Gastrocnemius medialis (tissue), 4 donors: ENCODE data around the gene AHNAK2. TPM values are rescaled to one million over a fixed set of nuclear protein-coding genes. Genes with fewer than 3 reads are reported as not detected.

ENCODE experiments used
- ATAC-seq, 2 donors: fragments of 150-250 bp; one replicate each; pipeline ENCODE4 v1.9.1; 2016
- DNase-seq, 2 donors: peaks; one replicate each; pipeline ENCODE4 v3.0.0-alpha.2; 2019
- H3K27ac ChIP-seq, 4 donors: fragments of 200-600 bp; sonication (generic); 1 replicate in 1 of 4; 2 replicates in 3 of 4; pipeline ENCODE4 v1.5.1; 2016 to 2018; ENCODE audit warnings: mild to moderate bottlenecking in 2 of 4, moderate library complexity in 1 of 4
- H3K27me3 ChIP-seq, 3 donors: fragments of 200-600 bp; sonication (generic) in 2 of 3; 1 replicate in 1 of 3; 2 replicates in 2 of 3; pipeline versions ENCODE4 v1.5.1 to v1.6.0; 2016 to 2019; ENCODE audit warnings: mild to moderate bottlenecking in 1 of 3, moderate library complexity in 1 of 3
- H3K36me3 ChIP-seq, 2 donors: fragments of 200-600 bp; sonication (generic) in 1 of 2; one replicate each; pipeline ENCODE4 v1.5.1; 2017 to 2018
- H3K4me1 ChIP-seq, 2 donors: fragments of 200-600 bp; sonication (generic) in 1 of 2; one replicate each; pipeline ENCODE4 v1.5.1; 2016 to 2017; ENCODE audit warnings: mild to moderate bottlenecking in 2 of 2
- H3K4me3 ChIP-seq, 4 donors: fragments of 200-600 bp; sonication (generic) in 3 of 4; 1 replicate in 1 of 4; 2 replicates in 3 of 4; pipeline ENCODE4 v1.5.1; 2016 to 2019; ENCODE audit warnings: mild to moderate bottlenecking in 2 of 4
- H3K9me3 ChIP-seq, 3 donors: fragments of 200-600 bp; sonication (generic) in 2 of 3; 1 replicate in 1 of 3; 2 replicates in 2 of 3; pipeline ENCODE4 v1.5.1; 2016 to 2019
- CTCF ChIP-seq, 5 experiments: fragments of 450-650 bp in 3 of 5; fragments of 200-600 bp in 2 of 5; sonication (generic) in 2 of 5; IDR thresholded peaks in 4 of 5; conservative IDR thresholded peaks in 1 of 5; 1 replicate in 4 of 5; 2 replicates in 1 of 5; pipeline ENCODE4 v1.5.1; 2016 to 2019; ENCODE audit warnings: antibody characterized with exemption in 5 of 5, mild to moderate bottlenecking in 3 of 5, moderate library complexity in 3 of 5
- POLR2A ChIP-seq, 2 donors: fragments of 450-650 bp; IDR thresholded peaks; one replicate each; pipeline ENCODE4 v1.6.1; 2017; ENCODE audit warnings: antibody characterized with exemption in 2 of 2, mild to moderate bottlenecking in 2 of 2, moderate library complexity in 2 of 2
- in situ Hi-C, 4 donors: fragments of 200-750 bp; cut with MboI; loops; one replicate each; pipeline versions ENCODE4 v1.15.0 to v1.8.0; 2017; ENCODE audit warnings: low sequenced_read_pairs in 4 of 4
- intact Hi-C: fragments of 100-400 bp; cut with DNase I; formaldehyde crosslinking; loops from one replicate; pipeline ENCODE4 v1.15.1; 2023; ENCODE audit warnings: low total_unique reads
- total RNA-seq, 4 donors: library from RNA; depleted of rRNA; stranded (reverse); fragments of >200 nt; gene quantifications; one replicate each; pipeline versions ENCODE4 v1.1.0 to v1.2.3, GENCODE V29; 2016

The AHNAK2 gene
- total RNA-seq, 4 donors from 2014 or later, result 2.0 to 8.6 (median 3.4) TPM

DNA sequence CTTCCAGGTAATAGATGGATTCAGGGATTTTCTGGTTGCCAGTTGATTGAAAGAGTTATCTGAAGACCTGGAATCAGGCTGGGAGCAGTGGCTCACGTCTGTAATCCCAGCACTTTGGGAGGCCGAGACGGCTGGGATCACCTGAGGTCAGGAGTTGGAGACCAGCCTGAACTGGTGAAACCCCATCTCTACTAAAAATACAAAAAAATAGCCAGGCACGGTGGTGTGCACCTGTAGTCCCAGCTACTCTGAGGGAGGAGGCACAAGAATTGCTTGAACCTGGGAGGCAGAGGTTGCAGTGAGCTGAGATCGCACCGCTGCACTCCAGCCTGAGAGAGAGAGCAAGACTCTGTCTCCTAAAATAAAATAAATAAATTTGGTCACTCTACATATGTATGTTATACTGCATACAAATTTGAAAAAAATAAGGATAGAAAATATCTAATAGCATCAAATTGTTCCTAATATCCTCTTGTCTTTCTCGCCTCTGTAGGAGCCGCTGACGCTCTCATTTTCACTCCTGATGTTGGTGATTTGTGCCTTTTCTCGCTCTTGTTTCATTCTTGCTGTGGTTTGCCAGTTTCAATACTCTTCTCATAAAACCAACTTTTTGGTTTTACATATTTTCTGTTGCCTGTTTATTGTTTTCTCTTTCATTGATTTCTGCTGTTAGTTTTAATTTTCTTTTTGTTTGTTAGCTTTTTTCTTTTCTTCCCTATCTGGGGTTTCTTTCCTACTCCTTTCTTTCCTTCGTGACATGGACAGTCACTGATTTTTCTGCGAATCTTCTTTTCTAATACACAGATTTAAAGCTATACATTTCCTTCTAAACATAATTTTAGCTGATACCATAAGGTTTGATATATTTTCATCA is 77.3 kb downstream of the AHNAK2 start:
- no peak for ATAC-seq
- TF ChIP-seq POLR2A (IDR thresholded peaks at IDR 0.05), result no peak
- no peak for TF ChIP-seq CTCF (IDR thresholded peaks at IDR 0.05 in 4 of 5, conservative IDR thresholded peaks at IDR 0.05 in 1 of 5)
- H3K27me3 ChIP-seq, result no peaks in the 10 kb centered on the region
- DNase-seq, result no peak
- in situ Hi-C loops (no loop called here), intact Hi-C loops (no loop called here)
- no peak overlapping the region for H3K4me3 ChIP-seq
- no peaks in the 10 kb centered on the region for H3K9me3 ChIP-seq
- no peaks in the 10 kb centered on the region for H3K36me3 ChIP-seq
- no peaks in the 10 kb centered on the region for H3K4me1 ChIP-seq
- no peak overlapping the region for H3K27ac ChIP-seq

DNA sequence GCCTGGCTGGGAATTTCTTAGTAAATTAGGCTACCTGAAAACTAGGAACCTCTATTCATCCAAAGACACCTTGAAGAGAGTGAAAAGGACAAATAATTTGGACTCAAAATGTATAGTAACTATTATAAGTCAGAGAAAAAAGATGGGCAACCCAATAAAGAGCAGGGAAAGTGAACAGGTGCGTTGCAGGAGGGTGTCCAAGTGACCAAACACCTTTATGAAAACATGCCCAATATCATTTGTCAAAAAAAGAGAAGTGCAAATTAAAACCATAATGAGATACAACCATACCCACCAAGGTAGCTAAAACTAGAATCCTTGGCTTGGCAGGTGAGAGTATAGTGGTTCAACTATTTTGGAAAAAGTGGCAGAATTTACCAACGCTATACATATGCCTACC is 78.4 kb downstream of the AHNAK2 start:
- Histone ChIP-seq H3K27ac (no peak overlapping the region), H3K27me3 (no peaks in the 10 kb centered on the region), H3K9me3 (no peaks in the 10 kb centered on the region), H3K36me3 (no peaks in the 10 kb centered on the region), H3K4me1 (no peaks in the 10 kb centered on the region), H3K4me3 (no peak overlapping the region)
- no peak for TF ChIP-seq CTCF (IDR thresholded peaks at IDR 0.05 in 4 of 5, conservative IDR thresholded peaks at IDR 0.05 in 1 of 5)
- no peak for TF ChIP-seq POLR2A (IDR thresholded peaks at IDR 0.05)
- no peak for DNase-seq
- no peak for ATAC-seq
- in situ Hi-C loops, result no loop called here
- intact Hi-C loops, result no loop called here

DNA sequence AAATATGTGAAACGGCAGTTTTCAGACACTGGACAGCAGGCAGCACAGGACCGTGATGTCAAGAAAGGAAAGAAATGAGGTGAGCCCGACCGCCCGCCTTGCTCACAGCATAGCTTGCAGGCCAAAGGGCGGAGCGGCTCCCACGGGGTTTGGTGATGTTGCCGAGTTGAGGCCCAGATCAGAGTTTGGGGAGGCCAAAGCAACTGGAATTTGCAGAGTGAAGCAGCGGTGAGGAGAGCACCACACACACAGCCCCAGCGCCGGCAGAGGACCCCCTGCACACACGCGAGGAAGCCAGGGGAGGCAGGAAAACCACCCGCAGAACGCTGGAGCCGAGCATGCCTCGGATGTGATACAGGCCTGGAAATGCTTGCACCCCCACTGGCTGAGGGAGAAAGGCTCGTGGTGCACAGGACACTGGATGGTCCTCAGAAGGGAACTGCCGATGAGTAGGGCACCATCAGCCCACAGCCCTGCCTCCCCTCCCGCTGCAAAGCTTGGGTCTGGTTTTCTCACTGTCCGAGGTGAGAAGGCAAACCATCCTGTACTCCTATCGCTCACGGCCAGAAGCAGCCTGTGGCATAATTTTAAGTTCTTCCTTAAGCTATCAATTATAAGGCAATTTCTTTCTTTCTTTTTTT is 79.2 kb downstream of the AHNAK2 start:
- intact Hi-C loops, result no loop called here
- ATAC-seq (no peak), DNase-seq (no peak)
- no peak overlapping the region for H3K27ac ChIP-seq
- in situ Hi-C loops, result no loop called here
- no peak overlapping the region for H3K4me3 ChIP-seq
- H3K4me1 ChIP-seq, result no peaks in the 10 kb centered on the region
- no peaks in the 10 kb centered on the region for H3K27me3 ChIP-seq
- TF ChIP-seq POLR2A (IDR thresholded peaks at IDR 0.05) (no peak), CTCF (IDR thresholded peaks at IDR 0.05 in 4 of 5, conservative IDR thresholded peaks at IDR 0.05 in 1 of 5) (no peak)
- H3K36me3 ChIP-seq, result no peaks in the 10 kb centered on the region
- no peaks in the 10 kb centered on the region for H3K9me3 ChIP-seq

- Histone ChIP-seq H3K27ac (no peak overlapping the region), H3K27me3 (no peaks in the 10 kb centered on the region), H3K36me3 (no peaks in the 10 kb centered on the region), H3K9me3 (no peaks in the 10 kb centered on the region), H3K4me3 (no peak overlapping the region), H3K4me1 (no peaks in the 10 kb centered on the region)
- no peak for DNase-seq
- intact Hi-C loops (no loop called here), in situ Hi-C loops (no loop called here)
- no peak for ATAC-seq
- TF ChIP-seq POLR2A (IDR thresholded peaks at IDR 0.05) (no peak), CTCF (IDR thresholded peaks at IDR 0.05 in 4 of 5, conservative IDR thresholded peaks at IDR 0.05 in 1 of 5) (no peak)
Observed at GRCh38 chr14:104898195-104898558, 80.0 kb downstream of the AHNAK2 start.
